ENCODE measurements around the gene JAML.

The JAML gene

DNA sequence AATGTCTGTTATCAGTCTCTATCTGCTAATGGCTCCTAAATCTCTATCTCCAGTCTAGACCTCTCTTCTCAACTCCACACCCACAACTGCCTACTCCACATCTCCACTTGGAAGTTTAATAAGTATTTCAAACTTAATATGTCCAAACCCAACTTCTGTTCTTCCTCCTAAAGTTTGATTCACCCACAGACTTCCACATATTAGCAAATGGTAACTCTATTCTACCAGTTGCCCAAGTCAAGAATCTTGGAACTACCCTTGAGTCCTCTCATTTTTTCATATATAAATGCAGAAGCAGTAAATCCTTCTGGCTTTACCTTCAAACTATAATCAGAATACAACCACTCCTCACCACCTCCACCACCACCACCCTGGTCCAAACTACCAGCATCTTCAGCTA, 6.7 kb upstream of the JAML start:
- no peaks in the 10 kb centered on the region for H3K9me3 ChIP-seq (ENCODE audit: insufficient read depth, low read depth, low read length)
- H3K9me2 ChIP-seq (replicated peaks; ENCODE audit: low read depth, low read length) = no peaks in the 10 kb centered on the region
- TF ChIP-seq, protein P1, sequence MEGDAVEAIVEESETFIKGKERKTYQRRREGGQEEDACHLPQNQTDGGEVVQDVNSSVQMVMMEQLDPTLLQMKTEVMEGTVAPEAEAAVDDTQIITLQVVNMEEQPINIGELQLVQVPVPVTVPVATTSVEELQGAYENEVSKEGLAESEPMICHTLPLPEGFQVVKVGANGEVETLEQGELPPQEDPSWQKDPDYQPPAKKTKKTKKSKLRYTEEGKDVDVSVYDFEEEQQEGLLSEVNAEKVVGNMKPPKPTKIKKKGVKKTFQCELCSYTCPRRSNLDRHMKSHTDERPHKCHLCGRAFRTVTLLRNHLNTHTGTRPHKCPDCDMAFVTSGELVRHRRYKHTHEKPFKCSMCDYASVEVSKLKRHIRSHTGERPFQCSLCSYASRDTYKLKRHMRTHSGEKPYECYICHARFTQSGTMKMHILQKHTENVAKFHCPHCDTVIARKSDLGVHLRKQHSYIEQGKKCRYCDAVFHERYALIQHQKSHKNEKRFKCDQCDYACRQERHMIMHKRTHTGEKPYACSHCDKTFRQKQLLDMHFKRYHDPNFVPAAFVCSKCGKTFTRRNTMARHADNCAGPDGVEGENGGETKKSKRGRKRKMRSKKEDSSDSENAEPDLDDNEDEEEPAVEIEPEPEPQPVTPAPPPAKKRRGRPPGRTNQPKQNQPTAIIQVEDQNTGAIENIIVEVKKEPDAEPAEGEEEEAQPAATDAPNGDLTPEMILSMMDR (conservative IDR thresholded peaks at IDR 0.05; ENCODE audit: low read length) = no peak
- no peak for TF ChIP-seq EZH2phosphoT487 (IDR thresholded peaks at IDR 0.05; ENCODE audit: borderline replicate concordance)
- H3K4me3 ChIP-seq (ENCODE audit: low read length, poor library complexity, severe bottlenecking) = no peak overlapping the region
- no peaks in the 10 kb centered on the region for H3K36me3 ChIP-seq (ENCODE audit: insufficient read depth, low read length)
- H4K20me1 ChIP-seq (ENCODE audit: insufficient read depth, low read length, poor library complexity, severe bottlenecking) = no peaks in the 10 kb centered on the region
- no peaks in the 10 kb centered on the region for H3K27me3 ChIP-seq (ENCODE audit: insufficient read depth, low read length, poor library complexity, severe bottlenecking)
- H2AFZ ChIP-seq (ENCODE audit: low read length) = no peak overlapping the region
- H3K4me2 ChIP-seq (ENCODE audit: low read depth, low read length, poor library complexity, severe bottlenecking) = no peak overlapping the region
- no peaks in the 10 kb centered on the region for H3K79me2 ChIP-seq (ENCODE audit: insufficient read depth, low read length)
- H3F3A ChIP-seq (ENCODE audit: low read depth) = no peaks in the 10 kb centered on the region
- no peak overlapping the region for H3K9ac ChIP-seq (ENCODE audit: low read depth, low read length, poor library complexity, severe bottlenecking)
- peaks cover 4% of the 10 kb centered on the region for H3K4me1 ChIP-seq (ENCODE audit: insufficient read depth, low read length, poor library complexity, severe bottlenecking)

DNA sequence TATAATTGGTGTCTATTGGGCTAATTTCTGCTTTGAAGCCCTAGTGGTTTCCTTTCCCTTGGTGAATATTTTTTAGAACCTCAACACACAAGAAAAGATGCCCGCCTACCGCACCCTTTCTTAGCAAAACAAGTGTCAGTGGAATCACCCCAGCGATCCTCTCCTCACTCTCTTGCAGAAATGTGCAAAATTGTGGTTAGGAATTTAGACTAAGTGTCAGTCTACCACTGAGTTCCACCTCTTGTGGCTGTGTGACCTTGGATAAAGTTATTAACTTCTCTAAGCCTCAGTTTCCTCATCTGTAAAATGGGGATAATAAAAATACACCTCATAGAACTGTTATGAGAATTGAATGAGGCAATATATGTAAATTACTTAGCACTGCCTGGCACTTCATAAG, 5.3 kb upstream of the JAML start:
- no peak overlapping the region for H2AFZ ChIP-seq (ENCODE audit: low read length)
- H3K4me3 ChIP-seq (ENCODE audit: low read length, poor library complexity, severe bottlenecking) = no peak overlapping the region
- no peaks in the 10 kb centered on the region for H3K79me2 ChIP-seq (ENCODE audit: insufficient read depth, low read length)
- H3K36me3 ChIP-seq (ENCODE audit: insufficient read depth, low read length) = no peaks in the 10 kb centered on the region
- no peak overlapping the region for H3K9ac ChIP-seq (ENCODE audit: low read depth, low read length, poor library complexity, severe bottlenecking)
- TF ChIP-seq, protein P1 (conservative IDR thresholded peaks at IDR 0.05; ENCODE audit: low read length) = no peak
- TF ChIP-seq EZH2phosphoT487 (IDR thresholded peaks at IDR 0.05; ENCODE audit: borderline replicate concordance) = no peak
- H3K4me1 ChIP-seq (ENCODE audit: insufficient read depth, low read length, poor library complexity, severe bottlenecking) = peaks cover 4% of the 10 kb centered on the region
- no peaks in the 10 kb centered on the region for H3F3A ChIP-seq (ENCODE audit: low read depth)
- H4K20me1 ChIP-seq (ENCODE audit: insufficient read depth, low read length, poor library complexity, severe bottlenecking) = no peaks in the 10 kb centered on the region
- peaks cover 6% of the 10 kb centered on the region for H3K27me3 ChIP-seq (ENCODE audit: insufficient read depth, low read length, poor library complexity, severe bottlenecking)
- no peaks in the 10 kb centered on the region for H3K9me3 ChIP-seq (ENCODE audit: insufficient read depth, low read depth, low read length)
- H3K9me2 ChIP-seq (replicated peaks; ENCODE audit: low read depth, low read length) = no peaks in the 10 kb centered on the region
- H3K4me2 ChIP-seq (ENCODE audit: low read depth, low read length, poor library complexity, severe bottlenecking) = no peak overlapping the region

DNA sequence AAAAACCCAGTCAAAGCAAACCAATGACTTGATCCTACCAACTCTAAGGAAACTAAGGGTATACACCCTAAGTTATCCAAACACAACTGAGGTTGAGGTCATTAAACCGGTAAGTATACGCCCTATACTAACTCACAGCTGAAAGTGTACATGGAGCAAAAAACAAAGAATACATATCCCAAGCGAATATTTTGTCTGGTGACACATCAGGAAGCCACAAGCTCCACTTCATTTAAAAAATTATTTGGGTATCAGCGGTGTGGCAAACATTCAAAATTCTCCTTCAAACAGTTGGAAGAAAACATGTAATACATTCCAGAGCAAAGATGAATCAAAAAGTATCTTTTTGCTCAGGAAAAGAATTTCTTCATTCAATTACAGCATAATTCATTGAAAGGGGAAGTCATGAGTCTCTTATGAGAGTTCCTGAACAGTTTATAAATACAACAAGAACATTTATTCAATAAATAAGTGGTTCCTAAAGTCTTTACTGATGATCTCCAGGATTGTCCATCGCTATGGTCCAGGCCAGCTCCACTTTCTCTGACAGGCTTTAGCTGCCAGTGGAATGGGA, 4.5 kb upstream of the JAML start:
- H3K9me3 ChIP-seq (ENCODE audit: insufficient read depth, low read depth, low read length) = no peaks in the 10 kb centered on the region
- H3K9ac ChIP-seq (ENCODE audit: low read depth, low read length, poor library complexity, severe bottlenecking) = no peak overlapping the region
- no peak overlapping the region for H3K4me3 ChIP-seq (ENCODE audit: low read length, poor library complexity, severe bottlenecking)
- no peak overlapping the region for H2AFZ ChIP-seq (ENCODE audit: low read length)
- TF ChIP-seq EZH2phosphoT487 (IDR thresholded peaks at IDR 0.05; ENCODE audit: borderline replicate concordance) = no peak
- TF ChIP-seq, protein P1 (conservative IDR thresholded peaks at IDR 0.05; ENCODE audit: low read length) = no peak
- peaks cover 10% of the 10 kb centered on the region for H3K27me3 ChIP-seq (ENCODE audit: insufficient read depth, low read length, poor library complexity, severe bottlenecking)
- no peaks in the 10 kb centered on the region for H3F3A ChIP-seq (ENCODE audit: low read depth)
- no peak overlapping the region for H3K4me2 ChIP-seq (ENCODE audit: low read depth, low read length, poor library complexity, severe bottlenecking)
- H3K4me1 ChIP-seq (ENCODE audit: insufficient read depth, low read length, poor library complexity, severe bottlenecking) = peaks cover 4% of the 10 kb centered on the region
- H4K20me1 ChIP-seq (ENCODE audit: insufficient read depth, low read length, poor library complexity, severe bottlenecking) = no peaks in the 10 kb centered on the region
- H3K36me3 ChIP-seq (ENCODE audit: insufficient read depth, low read length) = no peaks in the 10 kb centered on the region
- H3K9me2 ChIP-seq (replicated peaks; ENCODE audit: low read depth, low read length) = no peaks in the 10 kb centered on the region
- H3K79me2 ChIP-seq (ENCODE audit: insufficient read depth, low read length) = no peaks in the 10 kb centered on the region
